Kidney (tissue), 14 donors: ENCODE data around the gene MAGI1. TPM values are rescaled to one million over a fixed set of nuclear protein-coding genes. Genes with fewer than 3 reads are reported as not detected.

Experiments
- DNase-seq, 5 donors: peaks; one replicate each; pipeline ENCODE4 v3.0.0-alpha.2; 2013 to 2020
- FAIRE-seq: peaks from 2 replicates; lab custom pipeline; 2012; peaks lifted over from hg19 to GRCh38; lab: Jason Lieb, UNC
- H3K27ac ChIP-seq, 2 donors: one replicate each; pipeline ENCODE4 v1.7.0; 2013; ENCODE audit warnings: low read depth in 2 of 2, low read length in 2 of 2, inconsistent platforms in 1 of 2
- H3K27me3 ChIP-seq: one replicate; pipeline ENCODE4 v1.7.1; 2013; ENCODE audit warnings: low read length, inconsistent platforms; ENCODE audit not compliant: control insufficient read depth, insufficient read depth
- H3K36me3 ChIP-seq, 3 donors: one replicate each; pipeline versions ENCODE4 v1.7.0 to v1.7.1; 2013; ENCODE audit warnings: low read length in 3 of 3, control low read depth in 1 of 3, inconsistent platforms in 1 of 3; ENCODE audit not compliant: insufficient read depth in 3 of 3, control insufficient read depth in 2 of 3
- H3K4me1 ChIP-seq, 3 donors: one replicate each; pipeline versions ENCODE4 v1.7.0 to v1.7.1; 2013; ENCODE audit warnings: low read length in 3 of 3, inconsistent platforms in 1 of 3, low read depth in 1 of 3; ENCODE audit not compliant: control insufficient read depth in 2 of 3, insufficient read depth in 2 of 3
- H3K4me3 ChIP-seq, 3 donors: one replicate each; pipeline versions ENCODE4 v1.7.0 to v1.8.1; 2013; ENCODE audit warnings: low read length in 3 of 3, control low read depth in 1 of 3, inconsistent platforms in 1 of 3
- H3K9ac ChIP-seq, 3 donors: one replicate each; pipeline versions ENCODE4 v1.7.0 to v1.7.1; 2013; ENCODE audit warnings: low read length in 3 of 3, control low read depth in 1 of 3, inconsistent platforms in 1 of 3
- H3K9me3 ChIP-seq, 3 donors: one replicate each; pipeline versions ENCODE4 v1.7.0 to v1.7.1; 2013; ENCODE audit warnings: low read length in 3 of 3, control low read depth in 1 of 3, inconsistent platforms in 1 of 3; ENCODE audit not compliant: control insufficient read depth in 2 of 3, insufficient read depth in 1 of 3
- CTCF ChIP-seq: IDR thresholded peaks from 3 replicates; pipeline ENCODE4 v1.5.1; 2012; ENCODE audit warnings: mild to moderate bottlenecking, moderate library complexity, borderline replicate concordance; ENCODE audit not compliant: insufficient read depth; ENCODE audit errors: extremely low read depth
- intact Hi-C: fragments of 100-400 bp; cut with DNase I; formaldehyde crosslinking; loops from one replicate; pipeline ENCODE4 v1.11.1; 2022
- polyA plus RNA-seq: library from polyadenylated mRNA; stranded (reverse); fragments of 350-450 nt; fragmentation: Illumina TruSeq; extraction: RNeasy Lipid Tissue Mini Kit (QIAGEN cat#74804); gene quantifications from one replicate; pipeline ENCODE4 v1.2.3, GENCODE V29; 2014; ENCODE audit warnings: low read depth, low replicate concordance; ENCODE audit not compliant: insufficient read depth
- total RNA-seq: library from RNA; stranded (reverse); fragmentation: NEBNext Ultra II Directional; extraction: Animal tissue kit (Norgen Biotek cat#: 25700); gene quantifications from one replicate; pipeline ENCODE4 v1.2.1, GENCODE V29; 2021
- donor health status: control.
- donor health status: control.
- donor health status: control.
- donor health status: control.
- donor health status: control.
- donor health status: DM: yes; HTN: yes; CAD: no.
- donor health status: Normal renal cell carcinoma (clear cell type).

MAGI1 gene
- total and polyA plus RNA-seq, 2 donors from 2014 or later, result 8.2 to 42.8 TPM

GRCh38 chr3:65833761-65834505 lies 204.8 kb downstream of the MAGI1 start:
- Histone ChIP-seq H3K9me3 (no peaks in the 10 kb centered on the region), H3K9ac (no peak overlapping the region), H3K4me3 (no peak overlapping the region), H3K27me3 (no peaks in the 10 kb centered on the region), H3K4me1 (peaks cover 0 to 3% (median 0%) of the 10 kb centered on the region in 3 donors), H3K27ac (no peak overlapping the region), H3K36me3 (no peaks in the 10 kb centered on the region)
- FAIRE-seq, result no peak
- TF ChIP-seq CTCF, result no peak
- intact Hi-C loops, result no loop called here
- DNase-seq, result no peak

GRCh38 chr3:65831733-65832425 lies 206.8 kb downstream of the MAGI1 start:
- Histone ChIP-seq H3K27ac (no peak overlapping the region), H3K4me3 (no peak overlapping the region), H3K4me1 (peaks cover 0 to 3% (median 0%) of the 10 kb centered on the region in 3 donors), H3K9me3 (no peaks in the 10 kb centered on the region), H3K27me3 (no peaks in the 10 kb centered on the region), H3K36me3 (no peaks in the 10 kb centered on the region), H3K9ac (no peak overlapping the region)
- FAIRE-seq, result no peak
- intact Hi-C loops, result no loop called here
- peak in 3 of 5 donors; percentile 26 to 66 (median 36) for DNase-seq
- no peak for TF ChIP-seq CTCF

GRCh38 chr3:65830948-65831732 lies 207.6 kb downstream of the MAGI1 start:
- DNase-seq, result no peak
- no peak for FAIRE-seq
- H3K27ac ChIP-seq, result no peak overlapping the region
- H3K4me3 ChIP-seq, result no peak overlapping the region
- no peak overlapping the region for H3K9ac ChIP-seq
- H3K27me3 ChIP-seq, result no peaks in the 10 kb centered on the region
- H3K9me3 ChIP-seq, result no peaks in the 10 kb centered on the region
- peaks cover 0 to 3% (median 0%) of the 10 kb centered on the region in 3 donors for H3K4me1 ChIP-seq
- no peaks in the 10 kb centered on the region for H3K36me3 ChIP-seq
- intact Hi-C loops, result no loop called here
- TF ChIP-seq CTCF, result no peak
